Measurements from ENCODE around the gene PGA5. TPM values are rescaled to one million over a fixed set of nuclear protein-coding genes. Genes with fewer than 3 reads are reported as not detected.

Gene PGA5
- total and polyA plus RNA-seq, 9 of the 15 experiments (the other 6 are each of a cell fraction or from before 2014, with no cell fraction given), result not detected

- Histone ChIP-seq H3K4me1 (replicated peaks in 1 of 2; ENCODE audit: control insufficient read depth in 2 of 2, insufficient read depth in 2 of 2, low read length in 2 of 2) (peaks cover 15 to 30% of the 10 kb centered on the region in 2 experiments; a peak in 4 of 5 replicates), H3K4me2 (ENCODE audit: insufficient read depth, low read length) (peak overlapping the region; percentile 55), H3K27ac (ENCODE audit: extremely low read depth, low read depth, low read length) (peak overlapping the region; percentile 50), H3K9me3 (replicated peaks; ENCODE audit: control insufficient read depth, insufficient read depth, low read depth, low read length) (no peaks in the 10 kb centered on the region), H4K20me1 (replicated peaks; ENCODE audit: control insufficient read depth, insufficient read depth, low read length) (no peaks in the 10 kb centered on the region), H3K36me3 (ENCODE audit: control insufficient read depth, insufficient read depth, low read length) (no peaks in the 10 kb centered on the region), H3K9me1 (ENCODE audit: control insufficient read depth, insufficient read depth, low read length) (no peaks in the 10 kb centered on the region), H3K9ac (ENCODE audit: insufficient read depth in 1 of 2, low read depth in 2 of 2, low read length in 2 of 2) (peak overlapping the region; percentile 48 to 84), H3K79me2 (ENCODE audit: control insufficient read depth, insufficient read depth, low read length) (no peaks in the 10 kb centered on the region), H3K27me3 (ENCODE audit: control insufficient read depth in 2 of 2, insufficient read depth in 2 of 2, low read length in 2 of 2) (no peaks in the 10 kb centered on the region), H2AFZ (ENCODE audit: low read depth, low read length) (peak overlapping the region; percentile 93), H3K4me3 (no peak overlapping the region)
- ATAC-seq, result peak; percentile 92
- in situ Hi-C loops (cut with MboI) (no loop called here), intact Hi-C loops (cut with micrococcal nuclease) (no loop called here)
- BruUV-seq (replicated peaks), result no TSS peak
- CTCF ChIA-PET (ENCODE audit: low intra/inter-chr PET ratio), result no interaction called here
- POLR2A ChIA-PET, result interaction anchor here (1.0 to 1.1 kb wide), 4 partner anchors 11 to 118 kb away, joined by 3 to 5 read pairs (median 4); no protein-coding TSS in a partner anchor
- peak; percentile 67 for FAIRE-seq
- WGBS (ENCODE audit: insufficient coverage, low coverage, missing lambda C conversion rate), result 4% methylated on average over 6 of the region's 6 CpGs
- peak; percentile 73 to 79 (median 77) for DNase-seq (ENCODE audit: extremely low read depth in 1 of 4, low spot score in 3 of 4)
- peak; percentile 89 to 94 for TF ChIP-seq E2F6 (IDR thresholded peaks at IDR 0.05; ENCODE audit: borderline replicate concordance in 1 of 2, extremely low read depth in 1 of 2, insufficient read depth in 1 of 2, insufficient read length in 1 of 2, low read depth in 1 of 2, low read length in 1 of 2, poor library complexity in 1 of 2, severe bottlenecking in 1 of 2)
- no peak for TF ChIP-seq PREB (CRISPR knock-in tag; IDR thresholded peaks at IDR 0.05)
- TF ChIP-seq STAT6 (CRISPR knock-in tag; IDR thresholded peaks at IDR 0.05), result no peak
- peak; percentile 37; the same call in 1 of the 2 replicates for TF ChIP-seq RBFOX2 (IDR thresholded peaks at IDR 0.05; ENCODE audit: low read depth, low read length)
- TF ChIP-seq RBBP5 (IDR thresholded peaks at IDR 0.05; ENCODE audit: borderline replicate concordance, insufficient read depth, low read length, poor library complexity, severe bottlenecking), result no peak
- no peak for TF ChIP-seq HNRNPK (IDR thresholded peaks at IDR 0.05; ENCODE audit: low read depth, low read length, poor library complexity, severe bottlenecking)
- peak; percentile 60; the same call in 1 of the 2 replicates for TF ChIP-seq E2F3 (CRISPR knock-in tag; IDR thresholded peaks at IDR 0.05)
- no peak for TF ChIP-seq COPS2 (conservative IDR thresholded peaks at IDR 0.05)
- TF ChIP-seq SMAD3 (CRISPR knock-in tag; conservative IDR thresholded peaks at IDR 0.05), result no peak
- TF ChIP-seq NR2C1 (IDR thresholded peaks at IDR 0.05), result peak; percentile 71
- peak; percentile 84 for TF ChIP-seq NR2C1 (tag; IDR thresholded peaks at IDR 0.05)
- TF ChIP-seq NFXL1 (CRISPR knock-in tag; IDR thresholded peaks at IDR 0.05), result no peak
- TF ChIP-seq ESRRA (IDR thresholded peaks at IDR 0.05; ENCODE audit: borderline replicate concordance, low read depth), result peak; percentile 82
- no peak for TF ChIP-seq PHF20 (IDR thresholded peaks at IDR 0.05; ENCODE audit: partially characterized antibody)
- no peak for TF ChIP-seq IRF1 (CRISPR knock-in tag; IDR thresholded peaks at IDR 0.05; ENCODE audit: borderline replicate concordance)
- TF ChIP-seq L3MBTL2 (IDR thresholded peaks at IDR 0.05), result peak; percentile 83
- peak; percentile 59 for TF ChIP-seq EP400 (IDR thresholded peaks at IDR 0.05)
- no peak for TF ChIP-seq MBD2 (IDR thresholded peaks at IDR 0.05; ENCODE audit: borderline replicate concordance, low read depth)
Measured at GRCh38 chr11:61267437-61267841, 26.5 kb downstream of the PGA5 start.

Measured in K562 (cell line).